ENCODE results near the gene UAP1L1. TPM values are rescaled to one million over a fixed set of nuclear protein-coding genes. Genes with fewer than 3 reads are reported as not detected.

Gene UAP1L1
- total RNA-seq, 2 donors from 2014 or later, result 2.6 to 4.5 TPM

- H3K36me3 Mint-ChIP-seq (ENCODE audit: low read depth), result peaks cover 11% of the 10 kb centered on the region
- peaks cover 9% of the 10 kb centered on the region for H3K27me3 Mint-ChIP-seq (ENCODE audit: insufficient read depth)
- H3K4me3 Mint-ChIP-seq, result no peak overlapping the region
- Histone ChIP-seq H3K27me3 (ENCODE audit: control insufficient read depth, insufficient read depth, low read length, poor library complexity, severe bottlenecking) (peaks cover 9% of the 10 kb centered on the region), H3K9ac (ENCODE audit: extremely low read depth, low read length, poor library complexity, severe bottlenecking) (no peak overlapping the region), H3K36me3 (ENCODE audit: control insufficient read depth, insufficient read depth, low read length) (peaks cover 4% of the 10 kb centered on the region), H3K4me1 (ENCODE audit: control insufficient read depth, insufficient read depth, low read length) (no peaks in the 10 kb centered on the region), H3K4me3 (ENCODE audit: low read length) (no peak overlapping the region), H3K9me3 (ENCODE audit: control insufficient read depth, low read length) (no peaks in the 10 kb centered on the region), H3K27ac (ENCODE audit: low read depth, low read length) (no peak overlapping the region)
- no peaks in the 10 kb centered on the region for H3K9me3 Mint-ChIP-seq
- no peak for TF ChIP-seq CTCF (conservative IDR thresholded peaks at IDR 0.05)
- no peak overlapping the region for H3K27ac Mint-ChIP-seq
- 91 to 94% methylated on average over 28 to 29 of the region's 29 CpGs for WGBS, 2 experiments (ENCODE audit: insufficient coverage in 1 of 2, insufficient read length in 1 of 2)
- no peak for DNase-seq
- H3K4me1 Mint-ChIP-seq, result no peaks in the 10 kb centered on the region
These were observed 31.4 kb downstream of the UAP1L1 start for GRCh38 chr9:137108608-137109249.

GRCh38 chr9:137109250-137110146 lies 32.2 kb downstream of the UAP1L1 start:
- no peak for TF ChIP-seq CTCF (conservative IDR thresholded peaks at IDR 0.05)
- no peak overlapping the region for H3K4me3 ChIP-seq (ENCODE audit: low read length)
- H3K9me3 Mint-ChIP-seq, result no peaks in the 10 kb centered on the region
- peaks cover 10% of the 10 kb centered on the region for H3K27me3 ChIP-seq (ENCODE audit: control insufficient read depth, insufficient read depth, low read length, poor library complexity, severe bottlenecking)
- no peaks in the 10 kb centered on the region for H3K36me3 ChIP-seq (ENCODE audit: control insufficient read depth, insufficient read depth, low read length)
- H3K27ac Mint-ChIP-seq, result no peak overlapping the region
- no peak overlapping the region for H3K4me3 Mint-ChIP-seq
- no peaks in the 10 kb centered on the region for H3K4me1 Mint-ChIP-seq
- H3K9ac ChIP-seq (ENCODE audit: extremely low read depth, low read length, poor library complexity, severe bottlenecking), result no peak overlapping the region
- no peaks in the 10 kb centered on the region for H3K4me1 ChIP-seq (ENCODE audit: control insufficient read depth, insufficient read depth, low read length)
- WGBS, 2 experiments (ENCODE audit: insufficient coverage in 1 of 2, insufficient read length in 1 of 2), result 90 to 97% methylated on average over 16 to 34 of the region's 34 CpGs
- peaks cover 14% of the 10 kb centered on the region for H3K27me3 Mint-ChIP-seq (ENCODE audit: insufficient read depth)
- peaks cover 11% of the 10 kb centered on the region for H3K36me3 Mint-ChIP-seq (ENCODE audit: low read depth)
- no peaks in the 10 kb centered on the region for H3K9me3 ChIP-seq (ENCODE audit: control insufficient read depth, low read length)
- no peak overlapping the region for H3K27ac ChIP-seq (ENCODE audit: low read depth, low read length)
- DNase-seq, result no peak

GRCh38 chr9:137110147-137110910 lies 33.0 kb downstream of the UAP1L1 start:
- peaks cover 20% of the 10 kb centered on the region for H3K27me3 Mint-ChIP-seq (ENCODE audit: insufficient read depth)
- no peaks in the 10 kb centered on the region for H3K9me3 ChIP-seq (ENCODE audit: control insufficient read depth, low read length)
- H3K36me3 Mint-ChIP-seq (ENCODE audit: low read depth), result peaks cover 7% of the 10 kb centered on the region
- peaks cover 18% of the 10 kb centered on the region for H3K27me3 ChIP-seq (ENCODE audit: control insufficient read depth, insufficient read depth, low read length, poor library complexity, severe bottlenecking)
- no peak overlapping the region for H3K27ac Mint-ChIP-seq
- no peak for DNase-seq
- no peak overlapping the region for H3K4me3 Mint-ChIP-seq
- no peak overlapping the region for H3K9ac ChIP-seq (ENCODE audit: extremely low read depth, low read length, poor library complexity, severe bottlenecking)
- no peaks in the 10 kb centered on the region for H3K36me3 ChIP-seq (ENCODE audit: control insufficient read depth, insufficient read depth, low read length)
- no peak overlapping the region for H3K4me3 ChIP-seq (ENCODE audit: low read length)
- no peak overlapping the region for H3K27ac ChIP-seq (ENCODE audit: low read depth, low read length)
- H3K9me3 Mint-ChIP-seq, result no peaks in the 10 kb centered on the region
- no peaks in the 10 kb centered on the region for H3K4me1 ChIP-seq (ENCODE audit: control insufficient read depth, insufficient read depth, low read length)
- TF ChIP-seq CTCF (conservative IDR thresholded peaks at IDR 0.05), result no peak
- no peaks in the 10 kb centered on the region for H3K4me1 Mint-ChIP-seq
- WGBS, 2 experiments (ENCODE audit: insufficient coverage in 1 of 2, insufficient read length in 1 of 2), result 88 to 92% methylated on average over 20 to 38 of the region's 38 CpGs
